Loucy (cell line): Measurements from ENCODE around the gene FRMD8.

Source experiments
- H2AFZ ChIP-seq: fragments of 200-600 bp; sonication (generic); 2 replicates; pipeline ENCODE4 v1.6.0; 2016; ENCODE audit warnings: antibody characterized with exemption, mild to moderate bottlenecking, low read length, moderate library complexity
- H3F3A ChIP-seq: fragments of 200-600 bp; 2 replicates; pipeline ENCODE4 v1.6.0; 2016; ENCODE audit warnings: antibody characterized with exemption, low read depth, mild to moderate bottlenecking
- H3K27me3 ChIP-seq: fragments of 200-600 bp; sonication (generic); 2 replicates; pipeline ENCODE4 v1.6.1; 2014; ENCODE audit warnings: low read length, mild to moderate bottlenecking; ENCODE audit not compliant: insufficient read depth, poor library complexity, severe bottlenecking
- H3K36me3 ChIP-seq: fragments of 200-600 bp; sonication (generic); 2 replicates; pipeline ENCODE4 v1.6.1; 2016; ENCODE audit warnings: low read length; ENCODE audit not compliant: insufficient read depth
- H3K4me1 ChIP-seq: fragments of 200-600 bp; sonication (generic); 2 replicates; pipeline ENCODE4 v1.5.1; 2014; ENCODE audit warnings: low read length, mild to moderate bottlenecking; ENCODE audit not compliant: insufficient read depth, poor library complexity, severe bottlenecking
- H3K4me2 ChIP-seq: fragments of 200-600 bp; sonication (generic); 2 replicates; pipeline ENCODE4 v1.6.0; 2014; ENCODE audit warnings: antibody characterized with exemption, low read length, low read depth, mild to moderate bottlenecking; ENCODE audit not compliant: poor library complexity, severe bottlenecking
- H3K4me3 ChIP-seq: fragments of 200-600 bp; sonication (generic); 2 replicates; pipeline ENCODE4 v1.5.1; 2014; ENCODE audit warnings: low read length, mild to moderate bottlenecking, mixed read lengths; ENCODE audit not compliant: poor library complexity, severe bottlenecking
- H3K79me2 ChIP-seq: fragments of 200-600 bp; sonication (generic); 2 replicates; pipeline ENCODE4 v1.6.1; 2014; ENCODE audit warnings: low read length; ENCODE audit not compliant: insufficient read depth
- H3K9ac ChIP-seq: fragments of 200-600 bp; sonication (generic); 2 replicates; pipeline ENCODE4 v1.6.0; 2014; ENCODE audit warnings: mild to moderate bottlenecking, low read depth, low read length, moderate library complexity; ENCODE audit not compliant: poor library complexity, severe bottlenecking
- H3K9me2 ChIP-seq: fragments of 200-600 bp; sonication (generic); replicated peaks from 2 replicates; pipeline ENCODE4 v1.6.1; 2016; ENCODE audit warnings: low read depth, low read length, mixed read lengths
- H3K9me3 ChIP-seq: fragments of 200-600 bp; sonication (generic); 2 replicates; pipeline ENCODE4 v1.6.1; 2014; ENCODE audit warnings: mild to moderate bottlenecking, antibody characterized with exemption, low read length, low read depth; ENCODE audit not compliant: insufficient read depth
- H4K20me1 ChIP-seq: fragments of 200-600 bp; sonication (generic); 2 replicates; pipeline ENCODE4 v1.6.0; 2014; ENCODE audit warnings: antibody characterized with exemption, low read length, mild to moderate bottlenecking; ENCODE audit not compliant: insufficient read depth, poor library complexity, severe bottlenecking
- EZH2phosphoT487 ChIP-seq: fragments of 200-600 bp; IDR thresholded peaks from 2 replicates; pipeline ENCODE4 v1.6.1; 2018; ENCODE audit warnings: antibody characterized with exemption, mild to moderate bottlenecking, moderate library complexity, borderline replicate concordance
- TF ChIP-seq, protein P1 (sequence below): fragments of 200-600 bp; sonication (generic); conservative IDR thresholded peaks from 2 replicates; pipeline ENCODE4 v1.5.1; 2014; ENCODE audit warnings: mild to moderate bottlenecking, antibody characterized with exemption, low read length

The FRMD8 gene

DNA sequence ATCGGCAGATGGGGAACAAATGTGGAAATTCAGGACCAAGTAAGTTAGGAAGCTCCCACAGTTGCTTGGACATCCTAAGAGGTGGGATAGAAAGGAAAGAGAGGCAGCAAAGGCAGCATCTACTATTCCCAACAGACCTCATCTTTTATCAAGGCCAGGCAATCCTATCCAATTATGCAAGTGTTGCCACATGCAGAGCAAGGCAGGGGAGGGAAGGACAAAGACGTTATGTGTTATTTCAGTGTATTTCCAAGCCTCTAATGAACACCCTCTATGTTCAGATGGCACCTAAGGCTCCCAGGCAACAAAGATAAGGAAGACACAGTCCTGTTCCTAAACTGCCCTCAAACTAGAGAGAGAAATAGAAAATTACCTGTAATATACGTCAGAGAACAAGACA is 22.7 kb upstream of the FRMD8 start:
- Histone ChIP-seq H3K9ac (no peak overlapping the region), H3K79me2 (no peaks in the 10 kb centered on the region), H3K4me1 (no peaks in the 10 kb centered on the region), H3K9me2 (no peaks in the 10 kb centered on the region), H3F3A (no peaks in the 10 kb centered on the region), H3K9me3 (no peaks in the 10 kb centered on the region), H2AFZ (no peak overlapping the region), H3K4me3 (no peak overlapping the region), H3K27me3 (no peaks in the 10 kb centered on the region), H4K20me1 (no peaks in the 10 kb centered on the region), H3K4me2 (no peak overlapping the region), H3K36me3 (no peaks in the 10 kb centered on the region)
- no peak for TF ChIP-seq EZH2phosphoT487
- TF ChIP-seq, protein P1, sequence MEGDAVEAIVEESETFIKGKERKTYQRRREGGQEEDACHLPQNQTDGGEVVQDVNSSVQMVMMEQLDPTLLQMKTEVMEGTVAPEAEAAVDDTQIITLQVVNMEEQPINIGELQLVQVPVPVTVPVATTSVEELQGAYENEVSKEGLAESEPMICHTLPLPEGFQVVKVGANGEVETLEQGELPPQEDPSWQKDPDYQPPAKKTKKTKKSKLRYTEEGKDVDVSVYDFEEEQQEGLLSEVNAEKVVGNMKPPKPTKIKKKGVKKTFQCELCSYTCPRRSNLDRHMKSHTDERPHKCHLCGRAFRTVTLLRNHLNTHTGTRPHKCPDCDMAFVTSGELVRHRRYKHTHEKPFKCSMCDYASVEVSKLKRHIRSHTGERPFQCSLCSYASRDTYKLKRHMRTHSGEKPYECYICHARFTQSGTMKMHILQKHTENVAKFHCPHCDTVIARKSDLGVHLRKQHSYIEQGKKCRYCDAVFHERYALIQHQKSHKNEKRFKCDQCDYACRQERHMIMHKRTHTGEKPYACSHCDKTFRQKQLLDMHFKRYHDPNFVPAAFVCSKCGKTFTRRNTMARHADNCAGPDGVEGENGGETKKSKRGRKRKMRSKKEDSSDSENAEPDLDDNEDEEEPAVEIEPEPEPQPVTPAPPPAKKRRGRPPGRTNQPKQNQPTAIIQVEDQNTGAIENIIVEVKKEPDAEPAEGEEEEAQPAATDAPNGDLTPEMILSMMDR = no peak

DNA sequence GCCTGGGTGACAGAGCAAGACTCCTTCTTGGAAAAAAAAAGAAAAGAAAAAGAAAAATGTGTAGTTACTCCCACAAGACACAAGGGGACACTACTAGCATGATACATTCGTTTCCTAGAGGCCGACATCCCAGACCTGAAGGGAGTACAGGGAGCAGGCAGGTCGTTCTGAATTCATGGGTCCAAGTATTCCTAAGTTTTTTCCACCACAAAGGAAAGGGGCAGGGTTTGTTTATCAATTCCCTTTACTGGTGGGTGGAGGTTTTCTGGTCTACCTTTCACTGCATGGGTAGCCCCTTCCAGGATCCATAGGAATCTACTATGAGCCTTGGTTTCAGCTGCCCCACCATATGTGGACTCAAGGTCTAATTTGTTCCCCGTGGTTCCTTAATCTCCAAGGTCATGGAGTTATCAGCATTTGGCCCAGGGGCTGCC is 20.1 kb upstream of the FRMD8 start:
- H3K9ac ChIP-seq = no peak overlapping the region
- H2AFZ ChIP-seq = peak overlapping the region; percentile 76
- no peak overlapping the region for H3K4me3 ChIP-seq
- no peaks in the 10 kb centered on the region for H3K79me2 ChIP-seq
- H3K9me3 ChIP-seq = no peaks in the 10 kb centered on the region
- H3K4me2 ChIP-seq = peak overlapping the region; percentile 33
- no peak for TF ChIP-seq EZH2phosphoT487
- TF ChIP-seq, protein P1 = peak; percentile 69
- no peaks in the 10 kb centered on the region for H3K9me2 ChIP-seq
- no peaks in the 10 kb centered on the region for H4K20me1 ChIP-seq
- H3K4me1 ChIP-seq = peaks cover 4% of the 10 kb centered on the region
- H3K27me3 ChIP-seq = no peaks in the 10 kb centered on the region
- H3F3A ChIP-seq = no peaks in the 10 kb centered on the region
- no peaks in the 10 kb centered on the region for H3K36me3 ChIP-seq

DNA sequence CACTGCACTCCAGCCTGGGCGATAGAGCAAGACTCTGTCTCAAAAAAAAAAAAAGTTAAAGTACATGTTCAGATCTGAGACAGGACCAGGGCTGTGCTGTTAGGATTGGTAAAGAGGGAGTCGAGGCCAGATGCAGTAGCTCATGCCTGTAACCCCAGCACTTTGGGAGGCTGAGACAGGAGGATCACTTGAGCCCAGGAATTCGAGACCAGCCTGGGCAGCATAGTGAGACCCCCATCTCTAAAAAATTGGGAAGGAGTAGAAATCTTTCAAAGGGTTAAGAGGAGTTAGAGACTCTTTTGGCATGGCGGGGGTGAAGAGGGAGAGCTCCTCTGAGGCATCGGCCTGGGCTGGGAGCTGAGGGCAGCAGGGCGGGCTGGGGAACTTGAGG is 15.8 kb upstream of the FRMD8 start:
- no peaks in the 10 kb centered on the region for H3K79me2 ChIP-seq
- H3K9me2 ChIP-seq = no peaks in the 10 kb centered on the region
- no peaks in the 10 kb centered on the region for H4K20me1 ChIP-seq
- H2AFZ ChIP-seq = no peak overlapping the region
- H3K27me3 ChIP-seq = no peaks in the 10 kb centered on the region
- H3K4me1 ChIP-seq = peaks cover 12% of the 10 kb centered on the region
- no peaks in the 10 kb centered on the region for H3F3A ChIP-seq
- no peak for TF ChIP-seq EZH2phosphoT487
- TF ChIP-seq, protein P1 = no peak
- H3K4me2 ChIP-seq = no peak overlapping the region
- no peaks in the 10 kb centered on the region for H3K36me3 ChIP-seq
- H3K9me3 ChIP-seq = no peaks in the 10 kb centered on the region
- H3K4me3 ChIP-seq = no peak overlapping the region
- no peak overlapping the region for H3K9ac ChIP-seq
